Epidermal melanocyte (primary cell): Measurements from ENCODE around the gene C9orf40.

Source experiments
- DNase-seq: peaks from one replicate; pipeline ENCODE4 v3.0.0; 2011; ENCODE audit warnings: low spot score; ENCODE audit not compliant: insufficient read length

The C9orf40 gene, protein sequence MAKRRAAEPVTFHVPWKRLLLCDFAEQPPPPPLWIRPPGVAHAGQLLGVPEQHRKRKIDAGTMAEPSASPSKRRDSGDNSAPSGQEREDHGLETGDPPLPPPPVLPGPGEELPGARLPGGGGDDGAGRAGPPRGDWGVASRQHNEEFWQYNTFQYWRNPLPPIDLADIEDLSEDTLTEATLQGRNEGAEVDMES

DNA sequence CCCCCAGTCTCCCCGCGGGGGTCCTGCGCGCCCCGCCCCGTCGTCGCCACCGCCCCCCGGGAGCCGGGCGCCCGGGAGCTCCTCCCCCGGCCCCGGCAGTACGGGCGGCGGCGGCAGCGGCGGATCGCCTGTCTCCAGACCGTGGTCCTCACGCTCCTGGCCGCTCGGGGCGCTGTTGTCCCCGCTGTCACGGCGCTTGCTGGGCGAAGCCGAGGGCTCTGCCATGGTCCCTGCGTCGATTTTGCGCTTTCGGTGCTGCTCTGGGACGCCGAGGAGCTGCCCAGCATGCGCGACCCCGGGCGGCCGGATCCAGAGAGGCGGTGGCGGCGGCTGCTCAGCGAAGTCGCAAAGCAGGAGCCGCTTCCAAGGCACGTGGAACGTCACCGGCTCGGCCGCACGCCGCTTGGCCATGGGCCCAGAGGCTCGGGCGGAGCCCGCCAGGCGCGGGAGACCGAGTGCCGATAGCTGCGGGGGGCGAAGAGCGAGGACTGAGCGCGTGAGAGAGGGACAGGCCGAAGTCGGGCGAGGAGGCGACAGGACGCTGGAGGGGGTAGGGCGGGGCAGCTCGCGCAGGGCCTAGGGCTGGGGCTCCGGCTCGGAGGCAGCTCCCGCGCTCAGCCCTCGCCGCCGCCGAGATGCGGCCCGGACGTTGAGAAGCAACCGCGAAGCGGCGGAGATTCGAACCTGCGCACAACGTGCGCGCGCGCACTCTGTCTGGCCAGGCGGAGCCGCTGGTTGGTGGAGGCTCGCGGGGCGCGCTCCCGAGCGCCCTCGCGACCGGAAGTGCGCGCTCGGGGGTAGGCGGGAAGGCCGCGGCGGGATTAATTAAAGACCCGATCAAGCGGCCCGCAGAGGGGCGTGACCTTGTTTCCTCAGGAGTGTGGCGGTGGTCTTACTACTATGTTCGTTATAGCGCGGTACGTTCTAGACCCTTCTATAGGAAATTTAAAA, at the start of gene C9orf40:
TSS of gene C9orf40 (minus strand) at position 712 of the 951 bp plus-strand sequence. CDS start at position 411, 301 bp downstream.
- peak; percentile 66 for DNase-seq

DNA sequence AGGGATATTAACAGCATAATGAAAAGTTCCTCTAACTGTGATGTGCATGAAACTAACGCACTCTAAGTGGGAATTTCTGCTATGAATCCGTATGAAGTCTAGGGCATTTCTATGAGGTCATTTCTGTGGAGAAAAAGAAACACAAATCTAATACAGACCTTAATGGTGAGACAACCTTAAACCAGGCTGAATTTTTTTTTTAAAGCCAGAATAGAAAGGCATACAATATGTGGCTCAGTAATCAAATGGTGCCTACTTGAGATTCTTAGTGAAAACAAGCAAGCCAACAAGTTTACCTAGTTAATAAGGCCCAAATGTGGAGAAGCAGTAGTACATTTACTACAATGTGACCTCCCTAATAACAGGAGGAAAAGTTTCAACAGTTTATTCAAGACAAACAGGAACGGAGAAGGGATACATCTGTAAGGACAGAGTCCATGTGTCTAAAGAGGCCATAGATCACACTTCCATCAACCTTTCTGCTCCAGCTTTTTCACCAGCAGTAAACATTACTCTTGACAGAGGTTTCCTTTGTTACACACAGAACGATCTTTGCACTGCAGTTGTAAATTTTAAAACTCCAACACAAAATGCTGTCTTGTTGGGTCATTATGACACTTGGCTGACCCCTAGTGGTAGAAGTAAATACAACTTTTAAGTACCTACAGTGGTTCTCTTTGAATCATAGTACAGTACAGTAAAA, 49.2 kb upstream of the C9orf40 start:
- DNase-seq, result peak; percentile 25

DNA sequence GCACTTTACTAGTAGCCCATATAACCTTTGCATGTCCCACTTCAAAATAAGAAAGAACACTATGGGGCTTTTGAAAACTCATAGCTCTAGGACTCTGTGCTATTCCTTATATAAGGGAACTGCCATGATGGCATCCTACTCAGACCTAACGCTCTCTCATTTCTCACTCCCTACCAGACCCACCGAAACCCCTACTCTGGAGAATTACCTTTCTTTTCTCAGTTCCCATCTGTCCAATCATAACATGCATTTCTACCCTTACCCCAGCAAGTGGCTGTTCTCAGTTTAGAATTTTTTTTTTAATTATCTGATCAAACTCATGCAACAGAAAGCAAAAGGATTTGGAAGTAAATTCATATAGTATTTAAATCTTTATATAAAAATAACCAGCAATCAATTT, 48.1 kb upstream of the C9orf40 start:
- no peak for DNase-seq

DNA sequence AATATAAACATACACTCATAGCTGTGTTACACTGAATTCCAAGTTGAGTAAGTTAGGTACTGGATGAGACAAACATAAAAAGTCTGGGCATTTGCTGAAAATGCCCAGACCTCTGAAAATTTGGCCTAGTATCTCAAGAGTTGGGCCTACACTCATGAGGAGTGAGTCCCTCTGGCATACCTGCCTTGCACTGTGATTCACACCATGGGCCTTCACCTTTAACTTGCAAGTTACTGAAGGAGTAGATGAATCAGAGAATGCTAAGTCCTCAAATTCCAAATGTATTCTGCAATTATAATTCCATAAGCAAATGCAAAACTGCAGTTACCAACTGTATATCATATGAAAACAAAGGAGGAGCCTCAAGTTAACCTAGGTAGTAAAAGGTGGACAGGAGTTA, 32.3 kb upstream of the C9orf40 start:
- DNase-seq, result no peak

DNA sequence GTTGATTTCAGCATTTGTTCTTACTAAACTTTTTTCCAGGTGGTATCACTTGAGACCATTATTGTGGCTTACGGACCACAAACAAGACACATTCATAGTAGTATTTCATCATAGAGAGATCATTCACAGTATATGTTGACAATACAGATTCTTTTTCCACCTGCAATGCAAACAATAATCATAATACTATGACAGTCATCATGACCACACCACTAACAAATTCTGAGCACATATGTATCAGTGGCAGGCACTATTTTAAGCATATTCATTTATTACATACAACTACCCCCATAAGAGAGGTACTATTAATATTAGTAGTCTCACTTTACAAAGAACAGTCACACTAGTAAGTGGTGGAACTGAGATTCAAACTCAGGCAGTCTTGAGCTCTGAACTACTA, 31.0 kb upstream of the C9orf40 start:
- no peak for DNase-seq

DNA sequence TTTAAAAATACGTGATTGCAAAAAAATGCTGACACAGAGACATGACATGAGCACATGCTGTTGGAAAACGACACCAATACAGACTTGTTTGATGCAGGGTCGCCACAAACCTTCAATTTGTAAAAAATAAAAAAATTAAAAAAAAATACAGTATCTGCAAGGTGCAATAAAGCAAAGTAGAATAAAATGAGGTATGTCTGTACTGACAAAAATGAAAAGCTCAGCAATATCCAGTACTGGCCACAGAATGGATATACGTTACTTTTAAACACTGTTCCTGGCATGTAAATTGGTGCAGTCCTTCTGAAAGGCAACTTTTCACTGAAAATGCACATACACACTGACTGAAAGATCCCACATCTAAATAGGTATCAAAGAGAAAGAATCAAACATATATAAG, 27.1 kb upstream of the C9orf40 start:
- no peak for DNase-seq

DNA sequence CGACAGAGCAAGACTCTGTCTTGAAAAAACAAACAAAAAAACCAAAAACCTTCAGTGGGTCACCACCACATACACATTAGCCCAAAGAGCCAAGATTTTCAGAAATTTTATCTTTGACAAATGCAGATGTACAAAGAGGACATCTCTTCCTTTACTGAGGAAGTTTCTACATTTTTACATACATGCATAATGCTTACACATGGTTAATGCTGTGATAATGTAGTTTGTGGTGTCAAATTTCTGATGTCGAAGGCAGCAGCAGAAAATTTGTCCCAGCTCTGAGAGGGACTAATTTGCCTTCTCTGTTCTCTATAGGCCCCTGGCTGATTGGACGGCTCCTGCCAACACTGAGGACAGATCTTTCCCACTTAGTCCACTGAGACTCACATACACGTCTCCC, 24.6 kb upstream of the C9orf40 start:
- DNase-seq, result no peak

DNA sequence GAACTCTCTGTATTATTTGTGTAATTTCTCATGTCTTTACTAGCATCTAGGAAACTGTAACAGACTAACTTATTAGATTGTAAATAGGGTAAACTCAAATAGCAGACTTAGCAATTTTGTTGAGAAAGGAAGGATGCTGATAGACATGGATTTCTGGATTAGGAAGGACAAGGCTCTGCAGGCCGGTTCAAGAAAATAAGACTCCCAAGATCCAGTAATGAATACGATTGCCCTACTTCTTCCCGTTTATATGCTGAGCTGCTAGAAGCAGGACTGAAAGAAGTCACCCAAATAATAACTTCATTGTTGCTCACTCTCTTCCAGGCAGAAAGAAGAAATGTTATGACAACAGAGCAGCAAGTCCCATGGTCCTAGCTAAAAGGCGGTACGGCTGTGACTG, 22.8 kb upstream of the C9orf40 start:
- DNase-seq, result no peak

DNA sequence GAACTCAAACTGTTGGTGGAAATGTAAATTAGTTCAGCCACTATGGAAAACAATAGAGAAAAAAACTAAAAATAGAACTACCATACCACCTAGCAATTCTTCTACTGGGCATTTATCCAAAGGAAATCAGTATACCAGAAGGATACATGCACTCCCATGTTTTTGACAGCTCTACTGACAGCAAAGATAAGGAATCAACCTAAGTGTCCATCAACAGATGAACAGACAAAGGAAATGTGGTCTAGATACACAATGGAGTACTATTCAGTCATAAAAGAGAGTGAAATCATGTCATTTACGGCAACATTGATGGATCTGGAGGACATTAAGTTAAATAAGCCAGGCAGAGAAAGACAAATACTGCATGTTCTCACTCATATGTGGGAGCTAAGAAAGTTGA, 21.8 kb upstream of the C9orf40 start:
- DNase-seq, result no peak

DNA sequence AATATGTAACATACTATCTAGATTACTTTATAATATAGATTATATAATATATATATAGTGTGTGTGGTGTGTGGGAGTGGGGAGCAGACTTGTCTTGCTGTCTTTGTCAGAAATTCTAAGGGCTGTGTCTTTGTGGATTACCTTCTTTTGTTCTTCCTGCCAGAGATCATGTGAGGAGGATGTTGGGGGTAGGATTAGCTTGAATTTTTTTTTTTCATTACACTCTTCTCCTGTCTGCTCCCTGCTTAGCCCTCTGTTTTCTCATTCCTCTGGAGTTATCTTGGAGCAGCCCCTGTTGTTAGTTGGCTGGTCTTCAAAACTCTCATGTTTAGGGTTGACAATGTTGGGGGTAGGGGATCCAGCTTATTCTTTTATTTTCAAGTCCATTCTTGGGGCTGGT, 21.0 kb upstream of the C9orf40 start:
- no peak for DNase-seq

DNA sequence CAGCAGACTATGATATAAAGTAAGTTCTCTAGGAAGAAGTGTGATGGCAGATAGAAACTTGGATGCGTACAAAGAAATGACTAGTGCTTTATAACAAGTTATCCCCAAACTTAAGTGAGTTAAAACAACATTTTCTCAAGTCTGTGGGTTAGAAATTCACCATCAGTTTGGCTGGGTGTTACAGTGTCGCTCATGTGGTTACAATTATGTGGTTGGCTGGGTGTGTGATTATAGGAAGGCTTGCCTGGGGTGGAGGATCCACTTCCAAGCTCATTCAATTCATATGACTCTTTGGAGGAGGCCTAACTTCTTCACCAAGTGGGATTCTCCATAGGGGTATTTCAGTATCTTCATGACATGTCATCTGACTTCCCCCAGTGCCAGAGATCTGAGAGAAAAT, 10.3 kb upstream of the C9orf40 start:
- no peak for DNase-seq

DNA sequence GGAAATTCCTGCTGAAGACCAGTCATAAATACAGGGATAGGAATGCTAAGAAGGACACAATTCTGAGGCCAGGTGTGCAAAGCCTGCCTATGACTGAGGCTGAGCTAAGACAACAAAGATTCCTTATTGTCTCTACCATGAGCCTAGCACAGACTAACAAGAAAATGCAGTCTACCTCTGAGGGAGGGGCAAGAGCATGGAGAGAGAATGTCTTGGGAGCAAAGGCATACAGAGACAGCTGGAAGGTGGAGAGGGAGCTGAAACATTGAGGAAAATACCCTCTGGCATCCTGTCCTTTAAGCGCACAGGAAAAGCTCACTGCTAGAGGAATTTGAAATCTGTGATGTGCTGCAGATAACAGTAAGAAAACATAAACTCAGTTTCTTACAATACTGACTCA, 8.8 kb upstream of the C9orf40 start:
- DNase-seq, result no peak

DNA sequence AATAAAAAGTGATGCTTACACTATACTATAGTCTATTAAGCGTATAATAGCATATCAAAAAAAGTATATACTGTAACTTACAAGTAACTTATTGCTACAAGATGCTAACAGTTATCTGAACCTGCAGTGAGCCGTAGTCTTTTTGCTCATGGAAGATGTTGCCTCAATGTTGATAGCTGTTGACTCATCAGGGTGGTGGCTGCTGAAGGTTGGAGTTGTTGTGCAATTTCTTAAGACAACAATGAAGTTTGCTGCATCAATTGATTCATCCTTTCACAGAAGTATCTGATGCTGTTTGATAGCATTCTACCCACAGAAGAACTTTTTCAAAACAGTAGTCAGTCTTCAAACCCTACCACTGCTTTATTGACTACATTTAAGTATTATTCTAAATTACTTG, 7.8 kb upstream of the C9orf40 start:
- DNase-seq, result no peak

DNA sequence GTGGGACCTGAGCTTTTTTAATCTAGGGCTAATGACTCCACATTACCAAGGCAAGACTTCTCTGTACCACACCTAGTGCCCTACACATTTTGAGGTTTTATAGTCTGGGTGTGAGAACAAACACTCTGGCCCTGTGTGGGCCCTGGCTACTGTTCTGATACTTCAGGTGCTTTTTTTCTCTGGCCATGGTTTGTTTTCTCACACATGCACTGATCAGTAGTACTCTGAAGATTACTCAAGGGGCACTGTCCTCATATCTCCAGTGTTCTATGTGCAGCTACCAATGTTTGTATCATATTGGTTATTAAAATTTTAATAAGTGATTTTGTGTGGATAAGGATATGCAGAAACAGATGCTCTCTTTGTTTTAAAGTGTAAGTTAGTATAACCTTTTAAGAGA, 5.9 kb upstream of the C9orf40 start:
- DNase-seq, result no peak

DNA sequence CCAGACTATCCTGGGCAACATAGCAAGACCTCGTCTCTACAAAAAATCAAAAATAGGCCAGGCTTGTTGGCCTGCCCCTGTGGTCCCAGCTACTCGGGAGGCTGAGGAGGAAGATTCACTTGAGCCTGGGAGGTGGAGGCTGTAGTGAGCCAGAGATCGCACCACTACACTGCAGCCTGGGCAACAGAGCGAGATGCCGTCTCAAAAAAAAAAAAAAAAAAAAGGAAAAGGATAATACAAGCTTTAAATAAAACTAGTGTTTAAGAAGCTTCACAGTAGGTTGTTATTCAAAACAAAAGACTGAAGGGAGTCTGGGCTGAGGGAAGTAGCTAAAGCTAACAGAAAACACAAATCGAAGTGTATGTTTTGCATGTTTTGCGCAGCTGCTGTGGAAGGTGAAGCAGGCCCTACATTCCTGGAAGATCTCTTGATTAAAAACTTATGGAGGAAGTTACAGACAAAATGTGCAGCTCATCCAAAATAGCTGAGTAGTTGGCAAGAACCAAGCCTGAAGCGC, 581 bp upstream of the C9orf40 start:
- DNase-seq, result no peak

DNA sequence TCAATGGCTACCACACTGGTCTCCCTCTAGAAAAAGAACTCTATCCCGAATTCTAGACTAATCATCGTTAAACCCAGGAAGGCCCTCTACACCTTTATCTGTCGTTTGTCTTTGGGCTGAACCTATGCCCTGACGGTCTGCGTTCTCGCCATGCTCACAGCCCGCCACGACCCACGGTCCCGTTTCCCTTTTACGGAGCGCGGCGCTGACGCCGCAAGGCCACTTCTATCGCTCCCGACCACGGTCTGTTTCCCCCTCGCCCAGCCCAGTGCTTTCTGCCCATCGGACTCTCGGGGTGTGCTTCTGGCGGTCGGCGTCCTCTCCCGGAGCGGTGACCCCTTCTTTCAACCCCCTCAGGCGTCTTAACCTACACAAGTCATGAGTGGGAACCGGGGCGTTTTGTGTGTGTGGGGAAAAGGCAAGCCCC, 974 bp downstream of the C9orf40 start:
- no peak for DNase-seq

DNA sequence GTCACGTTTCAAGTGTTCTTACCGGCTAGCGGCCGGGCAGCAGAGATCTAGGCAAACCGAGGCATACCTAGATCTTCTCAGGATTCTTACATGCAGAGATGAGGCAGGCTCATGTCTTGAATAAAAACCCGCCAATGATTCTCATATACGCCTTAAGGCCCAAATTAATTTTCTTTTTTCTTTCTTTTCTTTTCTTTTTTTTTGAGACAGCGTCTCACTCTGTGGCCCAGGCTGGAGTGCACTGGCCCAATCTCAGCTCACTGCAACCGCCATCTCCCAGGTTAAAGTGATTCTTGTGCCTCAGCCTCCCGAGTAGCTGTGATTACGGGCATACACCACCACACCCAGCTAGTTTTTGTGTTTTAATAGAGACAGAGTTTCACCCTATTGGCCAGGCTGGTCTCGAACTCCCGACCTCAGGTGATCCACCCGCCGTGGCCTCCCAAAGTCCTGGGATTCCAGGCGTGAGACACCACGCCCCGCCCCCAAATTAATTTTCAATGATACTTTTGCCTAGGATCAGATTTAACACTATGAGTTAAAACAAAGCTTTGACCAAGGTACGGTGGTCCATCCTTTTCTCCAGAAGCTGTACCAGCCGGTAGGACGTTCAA, 1.5 kb downstream of the C9orf40 start:
- DNase-seq, result no peak

DNA sequence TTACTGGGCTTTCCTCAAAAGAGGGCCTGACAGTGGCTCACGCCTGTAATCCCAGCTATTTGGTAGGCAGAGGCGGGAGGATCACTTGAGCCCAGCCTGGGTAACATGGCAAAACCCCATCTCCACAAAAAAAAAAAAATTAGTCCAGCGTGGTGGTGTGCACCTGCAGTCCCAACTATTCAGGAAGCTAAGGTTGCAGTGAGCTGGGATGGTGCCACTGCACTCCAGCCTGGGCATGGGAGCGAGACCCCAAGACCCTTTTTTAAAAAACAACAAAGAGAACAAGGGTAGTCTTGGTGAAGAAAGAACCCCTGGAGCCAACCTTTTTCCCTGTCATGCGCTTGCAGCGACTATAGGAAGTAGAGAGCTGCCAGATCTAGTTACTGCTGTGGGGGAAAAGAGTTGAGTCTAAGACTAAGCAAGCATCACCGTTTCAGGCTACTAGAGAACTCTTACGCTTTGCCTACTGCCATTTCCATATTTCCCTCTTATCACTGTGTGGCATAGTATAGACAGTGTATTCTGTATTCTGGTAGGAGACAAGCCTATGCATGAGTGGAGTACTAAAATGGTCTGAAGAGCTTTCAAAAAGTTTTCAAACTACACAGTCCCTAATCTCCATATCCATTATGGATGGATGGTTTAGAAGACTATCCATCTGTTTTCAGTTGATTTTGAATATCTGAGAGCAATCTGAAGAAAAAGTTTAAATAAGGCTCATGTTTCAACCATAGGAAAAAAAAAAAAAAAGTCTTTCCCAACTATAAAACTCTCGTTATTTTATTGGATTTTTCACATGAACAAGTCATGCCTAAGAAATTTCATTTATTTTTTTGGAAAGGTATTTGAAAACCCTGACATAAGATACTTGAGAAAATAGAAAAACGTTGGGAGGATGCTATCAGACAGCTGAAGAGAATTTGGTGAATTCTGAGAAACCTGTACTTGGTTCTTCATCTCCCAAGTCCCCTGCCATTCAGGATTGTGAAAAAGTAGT, 2.6 kb downstream of the C9orf40 start:
- DNase-seq, result no peak

DNA sequence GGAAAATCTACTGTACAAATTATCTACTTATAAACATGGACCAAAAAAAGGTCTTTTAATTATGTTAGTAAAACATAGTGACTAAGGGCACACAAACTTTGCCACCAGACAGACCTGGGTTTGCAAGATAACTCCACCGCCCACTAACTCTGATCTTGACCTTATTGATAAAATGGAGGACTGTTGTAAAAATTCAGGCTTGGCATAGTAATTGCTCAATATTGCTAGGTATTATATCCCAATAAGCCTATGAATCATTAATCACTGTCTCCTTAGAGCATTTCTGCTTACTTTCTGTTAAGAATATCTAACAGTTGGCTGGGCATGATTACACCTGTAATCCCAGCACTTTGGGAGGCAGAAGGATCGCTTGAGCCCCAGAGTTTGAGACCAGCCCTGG, 3.8 kb downstream of the C9orf40 start:
- DNase-seq, result no peak

DNA sequence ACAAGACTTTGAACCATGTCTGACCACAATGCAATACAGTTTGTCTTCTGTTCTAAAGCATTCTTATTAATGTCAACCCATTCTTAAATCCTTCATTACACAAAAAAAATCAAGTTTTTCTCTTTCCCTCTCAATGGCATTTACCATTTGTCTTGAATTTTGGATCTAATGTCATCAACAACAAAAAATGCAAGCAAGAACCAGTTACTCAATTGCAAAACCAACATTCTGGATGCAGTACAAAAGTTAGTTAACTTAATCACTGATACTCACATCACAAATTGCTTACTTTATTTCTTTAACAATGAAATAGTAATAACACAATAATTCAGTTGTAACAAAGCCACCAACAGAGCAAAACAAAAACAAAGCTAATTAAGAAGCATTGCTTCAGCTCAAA, 6.0 kb downstream of the C9orf40 start:
- no peak for DNase-seq
